ENCODE data around the gene TMEM108. TPM values are rescaled to one million over a fixed set of nuclear protein-coding genes. Genes with fewer than 3 reads are reported as not detected.

Gene TMEM108
- polyA plus RNA-seq, 3 donors, result not detected

DNA sequence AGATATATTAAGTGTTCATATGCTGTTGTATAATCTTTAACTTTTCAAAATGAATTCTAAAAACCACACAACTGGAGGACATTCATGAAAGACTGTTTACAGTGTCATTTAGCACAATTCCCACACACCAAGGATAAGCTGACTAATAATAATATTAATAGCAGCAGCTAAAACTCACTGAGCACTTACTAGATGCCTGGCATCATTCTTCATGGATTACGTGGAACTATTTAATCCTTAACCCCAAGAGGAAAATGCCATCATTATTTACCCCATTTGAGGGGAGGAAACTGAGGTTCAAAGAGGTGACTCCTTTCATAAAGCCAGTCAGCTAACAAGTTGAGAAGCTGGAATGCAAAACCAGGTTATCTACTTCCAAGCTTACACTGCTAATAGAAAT lies 77.0 kb downstream of the TMEM108 start:
- intact Hi-C loops (cut with micrococcal nuclease), result no loop called here
- no peaks in the 10 kb centered on the region for H3K4me1 ChIP-seq (ENCODE audit: control insufficient read depth in 1 of 2, insufficient read depth in 2 of 2, low read length in 2 of 2)
- Mint-ChIP-seq H3K9me3 (peaks cover 0 to 2% (median 0%) of the 10 kb centered on the region in 7 donors), H3K27me3 (ENCODE audit: low read depth in 3 of 3) (peaks cover 0 to 1% (median 0%) of the 10 kb centered on the region in 3 donors), H3K4me3 (no peak overlapping the region), H3K36me3 (no peaks in the 10 kb centered on the region), H3K4me1 (peaks cover 15% of the 10 kb centered on the region), H3K27ac (no peak overlapping the region)
- WGBS (ENCODE audit: insufficient coverage), result no CpG with 5 or more reads among the region's 1 CpG
- H3K36me3 ChIP-seq (replicated peaks in 1 of 2; ENCODE audit: control insufficient read depth in 1 of 2, insufficient read depth in 2 of 2, low read length in 2 of 2), result no peaks in the 10 kb centered on the region
- H4K20me1 ChIP-seq (ENCODE audit: insufficient read depth, low read length), result no peaks in the 10 kb centered on the region
- H3K4me3 ChIP-seq (replicated peaks in 1 of 3; ENCODE audit: low read depth in 2 of 3, low read length in 3 of 3), result no peak overlapping the region
- H3K9me3 ChIP-seq (replicated peaks in 1 of 2; ENCODE audit: control insufficient read depth in 1 of 2, insufficient read depth in 1 of 2, low read length in 2 of 2), result no peaks in the 10 kb centered on the region
- no peaks in the 10 kb centered on the region for H3K79me2 ChIP-seq (ENCODE audit: insufficient read depth, low read length)
- no peak overlapping the region for H3K27ac ChIP-seq (ENCODE audit: low read depth in 1 of 2, low read length in 2 of 2)
- H3K4me2 ChIP-seq (replicated peaks; ENCODE audit: extremely low read depth, low read length, poor library complexity, severe bottlenecking), result no peak overlapping the region
- no peaks in the 10 kb centered on the region for H3K27me3 ChIP-seq (ENCODE audit: control insufficient read depth in 2 of 2, insufficient read depth in 2 of 2, low read length in 2 of 2)
- no peak overlapping the region for H2AFZ ChIP-seq (ENCODE audit: insufficient read depth, low read depth, low read length, poor library complexity, severe bottlenecking)
- TF ChIP-seq, protein P1, sequence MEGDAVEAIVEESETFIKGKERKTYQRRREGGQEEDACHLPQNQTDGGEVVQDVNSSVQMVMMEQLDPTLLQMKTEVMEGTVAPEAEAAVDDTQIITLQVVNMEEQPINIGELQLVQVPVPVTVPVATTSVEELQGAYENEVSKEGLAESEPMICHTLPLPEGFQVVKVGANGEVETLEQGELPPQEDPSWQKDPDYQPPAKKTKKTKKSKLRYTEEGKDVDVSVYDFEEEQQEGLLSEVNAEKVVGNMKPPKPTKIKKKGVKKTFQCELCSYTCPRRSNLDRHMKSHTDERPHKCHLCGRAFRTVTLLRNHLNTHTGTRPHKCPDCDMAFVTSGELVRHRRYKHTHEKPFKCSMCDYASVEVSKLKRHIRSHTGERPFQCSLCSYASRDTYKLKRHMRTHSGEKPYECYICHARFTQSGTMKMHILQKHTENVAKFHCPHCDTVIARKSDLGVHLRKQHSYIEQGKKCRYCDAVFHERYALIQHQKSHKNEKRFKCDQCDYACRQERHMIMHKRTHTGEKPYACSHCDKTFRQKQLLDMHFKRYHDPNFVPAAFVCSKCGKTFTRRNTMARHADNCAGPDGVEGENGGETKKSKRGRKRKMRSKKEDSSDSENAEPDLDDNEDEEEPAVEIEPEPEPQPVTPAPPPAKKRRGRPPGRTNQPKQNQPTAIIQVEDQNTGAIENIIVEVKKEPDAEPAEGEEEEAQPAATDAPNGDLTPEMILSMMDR (IDR thresholded peaks at IDR 0.05), result no peak
- no peak overlapping the region for H3K9ac ChIP-seq (ENCODE audit: insufficient read depth, low read length, poor library complexity, severe bottlenecking)
- DNase-seq, result no peak

DNA sequence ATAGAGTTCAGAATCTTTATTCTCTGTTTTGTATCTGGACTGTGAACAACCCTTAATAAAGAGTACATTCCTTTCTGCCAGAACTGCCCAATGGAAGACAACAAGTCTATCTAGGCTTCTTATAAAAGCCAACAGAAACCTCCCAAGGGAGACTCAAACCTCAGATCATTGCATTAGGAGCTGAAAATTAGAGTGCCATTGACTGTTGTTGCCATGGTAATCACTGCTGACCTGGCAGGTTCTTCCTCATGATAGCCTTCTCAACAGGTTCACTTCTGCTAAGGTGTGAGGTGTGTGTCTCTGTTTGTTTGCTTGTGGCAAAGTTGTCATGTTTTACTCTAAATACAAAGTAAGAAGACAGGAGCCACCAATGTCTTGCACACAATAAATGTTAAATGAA lies 79.2 kb downstream of the TMEM108 start:
- no peaks in the 10 kb centered on the region for H4K20me1 ChIP-seq (ENCODE audit: insufficient read depth, low read length)
- Mint-ChIP-seq H3K4me3 (no peak overlapping the region), H3K4me1 (peaks cover 15% of the 10 kb centered on the region), H3K36me3 (no peaks in the 10 kb centered on the region), H3K9me3 (peaks cover 0 to 2% (median 0%) of the 10 kb centered on the region in 7 donors), H3K27me3 (ENCODE audit: low read depth in 3 of 3) (peaks cover 0 to 1% (median 0%) of the 10 kb centered on the region in 3 donors), H3K27ac (no peak overlapping the region)
- no peaks in the 10 kb centered on the region for H3K36me3 ChIP-seq (replicated peaks in 1 of 2; ENCODE audit: control insufficient read depth in 1 of 2, insufficient read depth in 2 of 2, low read length in 2 of 2)
- no peak overlapping the region for H2AFZ ChIP-seq (ENCODE audit: insufficient read depth, low read depth, low read length, poor library complexity, severe bottlenecking)
- no peaks in the 10 kb centered on the region for H3K27me3 ChIP-seq (ENCODE audit: control insufficient read depth in 2 of 2, insufficient read depth in 2 of 2, low read length in 2 of 2)
- H3K4me3 ChIP-seq (replicated peaks in 1 of 3; ENCODE audit: low read depth in 2 of 3, low read length in 3 of 3), result no peak overlapping the region
- H3K79me2 ChIP-seq (ENCODE audit: insufficient read depth, low read length), result no peaks in the 10 kb centered on the region
- H3K4me1 ChIP-seq (ENCODE audit: control insufficient read depth in 1 of 2, insufficient read depth in 2 of 2, low read length in 2 of 2), result no peaks in the 10 kb centered on the region
- DNase-seq, result no peak
- no peak overlapping the region for H3K4me2 ChIP-seq (replicated peaks; ENCODE audit: extremely low read depth, low read length, poor library complexity, severe bottlenecking)
- no peak overlapping the region for H3K9ac ChIP-seq (ENCODE audit: insufficient read depth, low read length, poor library complexity, severe bottlenecking)
- no peaks in the 10 kb centered on the region for H3K9me3 ChIP-seq (replicated peaks in 1 of 2; ENCODE audit: control insufficient read depth in 1 of 2, insufficient read depth in 1 of 2, low read length in 2 of 2)
- intact Hi-C loops (cut with micrococcal nuclease), result no loop called here
- TF ChIP-seq, protein P1 (IDR thresholded peaks at IDR 0.05), result no peak
- H3K27ac ChIP-seq (ENCODE audit: low read depth in 1 of 2, low read length in 2 of 2), result no peak overlapping the region

Measured in CD14-positive monocyte (primary cell).